Measurements from ENCODE around the gene SPEN.

Gene SPEN

GRCh38 chr1:15989776-15990175 is 142.3 kb downstream of the SPEN start:
- no peak for DNase-seq (ENCODE audit: low spot score)
